Stimulated activated CD4-positive, alpha-beta T cell treated with anti-CD3 and anti-CD28 coated beads, Interleukin-12 subunit alpha, Interleukin-12 subunit beta, amount 100 ng/mL, for 48 hours (primary cell): ENCODE data around the gene PRM2.

Source experiments
- DNase-seq, 3 donors: peaks; one replicate each; pipeline ENCODE4 v3.0.0-alpha.2; 2020; ENCODE audit warnings: low read depth in 2 of 3, low spot score in 1 of 3

PRM2 gene

DNA sequence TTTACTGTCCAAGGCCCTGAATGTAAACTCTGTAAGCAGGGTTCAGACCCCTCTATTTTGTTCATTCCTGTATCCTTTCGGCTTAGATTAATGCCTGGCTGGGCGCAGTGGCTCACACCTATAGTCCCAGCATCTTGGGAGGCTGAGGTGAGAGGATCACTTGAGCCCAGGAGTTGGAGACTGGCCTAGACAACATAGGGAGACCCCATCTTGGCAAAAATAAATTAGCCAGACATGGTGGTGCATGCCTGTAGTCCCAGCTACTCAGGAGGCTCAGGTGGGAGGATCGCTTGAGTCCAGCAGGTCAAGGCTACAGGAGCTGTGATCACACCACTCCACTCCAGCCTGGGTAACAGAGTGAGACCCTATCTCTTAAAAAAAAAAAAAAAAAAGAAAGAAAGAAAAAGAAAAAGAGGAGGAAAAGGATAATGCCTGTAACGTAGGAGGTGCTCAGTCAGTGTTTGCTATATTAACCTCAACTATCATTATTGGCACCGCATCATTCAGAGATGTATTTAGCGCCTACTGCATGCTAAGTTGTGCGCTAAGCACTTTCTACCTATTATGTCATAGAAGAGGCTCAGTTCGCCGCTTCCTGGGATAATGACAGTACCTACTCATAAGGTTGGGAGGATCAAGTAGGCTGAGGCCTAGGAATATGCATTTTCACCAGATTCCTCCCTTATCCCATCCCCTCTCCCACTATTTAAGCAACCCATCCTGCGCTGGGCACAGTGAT, 25.3 kb downstream of the PRM2 start:
- no peak for DNase-seq

DNA sequence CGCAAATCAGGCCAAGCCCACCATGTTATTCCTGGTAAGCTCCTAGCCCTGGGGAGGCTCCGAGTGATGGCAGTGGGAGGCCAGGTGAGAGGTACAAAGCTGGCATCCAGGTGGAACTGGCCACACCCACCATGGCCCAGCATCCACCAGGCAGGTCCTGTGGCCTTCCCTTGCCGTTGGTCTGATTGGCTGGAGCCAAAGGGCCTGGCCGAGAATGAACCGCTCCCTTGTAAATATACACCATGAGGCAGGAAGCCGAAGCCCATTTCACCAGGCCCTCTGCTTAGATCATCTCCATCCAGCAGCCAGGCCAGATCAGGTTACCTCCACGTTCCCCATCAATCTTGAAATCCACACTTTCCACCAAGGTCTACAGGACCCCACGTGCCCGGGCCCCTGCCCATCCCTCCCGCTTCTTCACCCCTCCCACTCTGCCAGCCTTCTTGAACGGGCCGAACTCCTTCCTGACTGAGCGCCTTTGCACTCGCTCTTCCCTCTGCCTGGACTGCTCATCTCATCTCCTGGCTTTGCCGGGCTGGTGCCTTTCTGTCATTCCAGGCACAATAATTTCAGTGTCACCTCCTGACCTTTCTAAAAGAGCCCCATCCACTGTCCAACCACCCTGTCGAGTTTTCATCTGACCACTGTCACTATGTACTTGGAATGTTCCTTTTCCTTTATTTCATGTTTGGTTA, 26.0 kb downstream of the PRM2 start:
- DNase-seq: no peak

DNA sequence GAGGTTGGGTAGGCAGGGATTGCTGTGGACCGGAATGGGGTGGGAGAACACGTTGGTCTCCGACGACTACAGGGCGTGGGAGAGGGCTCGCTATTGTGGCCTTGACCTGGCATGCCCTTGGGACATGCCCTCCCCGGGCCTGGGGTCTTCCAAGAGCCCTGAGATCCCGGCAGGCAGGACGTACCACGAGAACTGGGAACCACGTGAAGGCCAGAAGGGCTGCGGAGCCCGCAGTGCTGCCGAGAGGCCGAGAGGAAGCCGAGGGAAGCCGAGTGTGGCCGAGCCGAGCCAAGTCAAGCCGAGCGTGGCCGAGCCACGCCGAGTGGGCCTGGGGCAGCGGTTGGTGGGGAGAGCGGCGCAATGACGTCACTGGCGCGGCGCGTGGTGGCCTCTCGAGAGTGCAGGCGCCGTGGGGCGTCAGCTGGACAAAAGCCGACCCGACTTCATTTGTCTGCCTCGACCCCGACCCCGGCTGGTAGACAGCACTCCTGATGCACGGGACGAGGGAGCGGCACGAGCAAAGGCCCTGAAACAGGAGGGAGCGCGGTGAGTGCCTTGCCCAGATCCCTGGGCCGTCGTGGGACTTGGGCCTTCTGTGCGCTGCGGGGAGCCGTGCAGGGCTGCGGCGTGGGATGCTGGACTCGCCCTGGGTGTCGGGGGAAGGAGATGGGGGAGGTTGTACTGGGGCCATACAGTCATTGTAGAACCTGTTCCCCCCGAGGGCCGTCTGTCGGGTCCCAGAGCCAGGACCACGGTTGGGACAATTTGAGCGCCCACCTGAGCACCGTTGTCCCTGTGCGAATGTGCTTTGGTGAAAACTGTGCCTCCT, 26.8 kb downstream of the PRM2 start:
- no peak for DNase-seq

DNA sequence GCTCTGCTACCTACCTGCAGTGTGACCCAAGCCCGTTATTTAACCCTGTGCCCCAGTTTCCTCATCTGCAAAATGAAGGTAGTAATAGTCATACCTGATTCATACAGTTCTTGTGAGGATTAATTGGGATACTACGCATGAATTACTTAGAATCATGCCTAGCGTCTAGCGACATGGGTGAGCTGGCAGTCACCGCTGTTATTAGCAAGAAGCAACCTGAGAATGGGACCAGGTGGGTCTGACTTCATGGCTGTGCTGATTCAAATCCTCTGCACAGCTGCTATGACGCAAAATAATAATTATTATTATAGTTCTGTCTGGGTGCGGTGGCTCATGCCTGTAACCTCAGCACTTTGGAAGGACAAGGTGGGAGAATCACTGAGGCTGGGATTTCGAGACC, 28.1 kb downstream of the PRM2 start:
- peak in 1 of 3 donors; percentile 33 for DNase-seq

DNA sequence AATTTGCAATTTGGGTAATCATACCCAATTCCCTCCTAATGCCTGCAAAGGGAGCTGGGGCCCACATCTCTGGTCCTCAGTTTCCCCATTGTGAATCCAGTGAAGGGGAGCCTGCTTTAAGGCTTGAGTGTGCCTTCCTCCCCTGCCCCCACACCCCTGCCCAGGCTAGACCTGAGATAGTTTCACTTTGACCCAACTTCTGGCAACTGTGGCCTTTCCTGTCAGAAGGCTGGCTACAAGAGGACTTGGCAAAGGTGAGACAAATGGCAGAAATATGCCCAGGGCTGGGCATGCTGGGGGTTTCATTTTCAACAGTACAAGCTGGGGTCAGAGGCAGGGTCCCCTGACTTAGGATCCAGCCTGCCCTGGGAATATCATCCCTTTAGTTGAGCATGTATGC, 30.3 kb downstream of the PRM2 start:
- DNase-seq: no peak

DNA sequence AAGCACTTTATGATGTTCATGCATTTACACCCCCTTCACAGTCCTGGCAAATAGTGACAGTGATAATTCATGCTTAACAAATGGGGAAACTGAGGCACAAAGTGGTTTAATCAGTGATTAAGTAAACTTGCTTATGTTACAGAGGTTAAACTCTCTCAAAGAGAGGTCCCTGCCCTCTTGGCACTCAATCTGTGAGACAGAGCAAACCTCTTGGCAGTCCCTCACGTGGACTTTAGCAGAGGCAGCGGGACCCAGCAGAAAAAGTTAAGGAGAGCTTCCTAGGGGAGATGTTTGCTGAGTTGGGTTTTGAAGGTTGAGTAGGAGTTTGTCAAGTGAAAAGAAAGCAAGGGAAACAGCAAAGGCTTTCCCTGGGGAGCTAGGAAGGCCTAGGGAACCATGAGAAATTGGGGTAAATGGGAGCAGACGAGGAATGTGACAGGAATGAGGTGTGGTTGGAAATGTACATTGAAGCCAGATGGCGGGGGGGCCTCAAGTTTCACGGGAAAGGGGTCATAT, 31.0 kb downstream of the PRM2 start:
- no peak for DNase-seq

DNA sequence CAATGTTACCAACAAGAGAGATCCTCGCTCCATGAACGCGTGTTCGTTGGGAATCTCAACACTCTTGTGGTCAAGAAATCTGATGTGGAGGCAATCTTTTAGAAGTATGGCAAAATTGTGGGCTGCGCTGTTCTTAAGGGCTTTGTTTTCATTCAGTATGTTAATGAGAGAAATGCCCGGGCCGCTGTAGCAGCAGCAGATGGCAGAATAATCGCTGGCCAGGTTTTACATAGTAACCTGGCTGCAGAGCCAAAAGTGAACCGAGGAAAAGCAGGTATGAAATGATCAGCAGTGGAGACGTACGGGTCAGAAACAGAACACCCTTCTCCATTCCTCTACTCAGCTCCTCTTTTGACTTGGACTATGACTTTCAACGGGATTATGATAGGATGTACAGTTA, 33.6 kb downstream of the PRM2 start:
- DNase-seq: no peak

DNA sequence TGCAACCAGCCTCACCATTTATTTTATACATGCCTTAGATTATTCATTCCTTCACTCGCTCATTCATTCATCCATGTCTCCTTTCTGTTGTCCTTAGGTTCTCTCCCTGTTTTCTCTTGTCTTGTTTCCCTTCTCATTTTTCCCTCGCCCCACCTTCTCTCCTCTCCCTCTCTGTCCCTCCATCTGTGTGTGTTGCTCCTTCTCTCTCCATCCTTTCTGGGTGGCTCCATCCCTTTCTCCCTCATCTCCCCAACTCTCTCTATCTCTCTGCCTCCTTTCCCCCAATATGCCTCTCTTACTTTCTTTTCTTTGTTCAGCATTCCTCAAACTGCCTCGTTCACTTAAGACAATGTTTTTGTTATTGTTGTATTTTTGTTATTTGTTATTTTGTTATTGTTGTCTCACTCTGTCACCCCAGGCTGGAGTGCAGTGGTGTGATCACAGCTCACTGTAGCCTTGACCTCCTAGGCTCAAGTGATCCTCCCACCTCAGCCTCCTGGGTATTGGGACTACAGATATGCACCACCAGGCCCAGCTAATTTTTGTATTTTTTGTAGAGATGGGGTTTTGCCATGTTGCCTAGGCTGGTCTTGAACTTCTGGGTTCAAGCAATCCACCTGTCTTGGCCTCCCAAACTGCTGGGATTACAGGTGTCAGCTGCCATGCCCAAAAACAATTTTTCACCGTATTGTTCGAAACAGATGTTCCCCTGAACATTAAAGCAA, 34.6 kb downstream of the PRM2 start:
- DNase-seq: no peak

DNA sequence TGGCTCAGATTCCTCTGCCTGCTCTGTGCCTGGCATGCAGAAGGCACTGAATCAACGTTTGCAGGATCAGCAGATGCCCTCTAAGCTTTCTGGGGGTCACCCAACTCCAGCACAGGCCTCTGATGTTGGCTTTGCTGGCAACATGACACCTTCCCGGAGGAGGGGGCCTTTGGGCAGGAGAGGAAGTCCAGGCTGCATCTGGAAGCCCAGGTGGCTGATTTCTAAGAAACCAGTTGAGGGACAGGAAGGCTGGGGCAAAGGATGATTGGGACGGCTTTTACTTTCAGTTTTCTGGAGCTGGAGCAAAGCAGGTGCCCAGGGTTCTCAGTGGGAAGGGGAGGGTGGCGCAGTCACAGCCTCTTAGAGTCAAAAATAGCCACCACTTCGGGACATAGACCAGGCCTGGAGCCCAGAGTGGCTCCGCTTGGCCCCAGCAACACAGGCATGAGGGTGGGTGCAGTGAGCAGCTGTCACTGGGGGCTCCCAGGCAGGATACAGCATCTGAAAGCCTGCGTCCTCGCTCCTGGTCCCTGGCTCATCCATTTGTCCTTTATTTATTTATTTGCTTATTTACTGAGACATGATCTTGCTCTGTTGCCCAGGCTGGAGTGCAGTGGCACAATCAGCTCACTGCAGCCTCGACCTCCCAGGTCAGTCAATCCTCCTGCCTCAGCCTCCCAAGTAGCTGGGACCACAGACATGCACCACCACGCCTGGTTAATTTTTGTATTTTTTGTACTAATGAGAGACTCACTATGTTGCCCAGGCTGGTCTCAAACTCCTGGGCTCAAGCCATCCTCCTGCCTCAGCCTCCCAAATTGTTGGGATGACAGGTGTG, 35.4 kb downstream of the PRM2 start:
- no peak for DNase-seq

DNA sequence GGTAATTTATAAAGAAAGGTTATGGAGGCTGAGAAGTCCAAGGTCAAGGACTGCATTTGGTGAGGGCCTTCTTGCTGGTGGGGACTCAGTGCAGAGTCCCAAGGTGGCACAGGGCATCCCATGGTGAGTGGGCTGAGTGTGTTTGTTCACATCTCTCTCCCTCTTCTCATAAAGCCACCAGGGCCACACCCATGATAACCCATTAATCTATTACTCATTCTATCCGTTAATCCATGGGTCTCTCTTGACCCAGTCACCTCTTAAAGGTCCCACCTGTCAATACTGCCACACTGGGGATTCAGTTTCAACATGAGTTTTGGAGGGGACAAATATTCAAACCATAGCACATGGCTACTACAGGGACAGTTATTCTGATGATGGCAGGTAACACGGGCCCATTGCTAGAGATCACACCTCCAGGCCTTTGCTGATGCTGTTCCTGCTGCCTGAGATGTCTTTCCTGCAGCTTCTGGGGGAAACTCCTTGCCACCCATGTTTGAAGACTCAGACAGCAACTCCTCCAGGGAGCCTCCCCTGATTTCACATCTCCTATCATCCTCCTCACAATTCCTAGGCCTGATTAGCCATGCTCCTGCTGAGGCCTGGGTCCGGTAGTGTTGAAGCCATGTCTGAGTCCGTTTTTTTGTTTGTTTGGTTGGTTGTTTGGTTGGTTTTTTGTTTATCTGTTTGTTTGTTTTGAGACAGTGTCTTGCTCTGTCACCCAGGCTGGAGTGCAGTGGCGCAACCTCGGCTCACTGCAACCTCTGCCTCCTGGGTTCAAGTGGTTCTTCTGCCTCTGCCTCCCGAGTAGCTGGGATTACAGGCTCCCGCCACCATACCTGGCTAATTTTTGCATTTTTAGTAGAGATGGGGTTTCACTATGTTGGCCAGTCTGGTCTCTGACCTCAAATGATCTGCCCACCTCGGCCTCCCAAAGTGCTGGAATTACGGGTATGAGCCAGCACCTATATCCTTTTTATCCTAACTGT, 36.3 kb downstream of the PRM2 start:
- DNase-seq: no peak

DNA sequence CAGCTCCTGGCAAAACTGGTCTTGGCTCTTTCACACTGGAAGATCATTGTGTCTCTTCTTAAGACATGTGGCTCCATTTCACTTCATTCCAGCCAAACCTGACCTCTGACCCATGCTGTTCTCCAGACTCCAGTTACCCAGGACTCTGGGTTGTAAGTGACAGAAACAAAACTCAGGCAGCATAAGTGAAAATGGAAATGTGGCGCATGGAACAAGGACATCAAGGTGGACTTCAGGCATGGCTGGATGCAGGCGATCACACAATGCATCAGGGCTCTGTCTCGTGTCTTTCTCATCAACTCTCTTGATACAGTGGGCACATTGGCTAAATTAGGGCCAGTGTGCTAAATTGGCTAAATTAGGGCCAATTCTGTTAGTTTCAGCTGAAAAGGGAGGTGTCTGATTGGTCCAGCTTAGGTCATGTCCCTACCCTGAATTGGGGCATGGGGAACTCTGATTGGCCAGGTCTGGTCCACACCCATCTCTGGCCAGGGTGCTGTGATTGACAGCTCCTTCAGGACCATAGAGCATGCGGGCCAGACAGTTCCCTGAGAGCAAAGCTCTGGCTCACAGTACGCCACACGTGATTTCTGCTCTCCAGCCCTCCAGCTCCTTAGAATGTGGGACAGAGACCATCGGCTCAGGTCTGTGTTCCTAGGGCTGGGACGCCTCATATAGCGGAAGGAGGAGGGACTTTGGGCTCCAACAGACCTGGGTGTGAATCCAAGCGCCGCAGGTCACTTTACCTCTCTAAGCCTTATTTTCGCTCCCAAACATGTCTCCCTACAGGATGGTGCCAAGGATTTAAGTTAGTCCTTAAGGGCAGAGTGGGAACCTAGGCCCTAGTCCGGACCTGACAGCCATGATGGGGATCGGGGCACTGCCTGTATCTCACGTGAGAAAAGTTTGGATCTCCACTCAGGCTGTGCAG, 37.7 kb downstream of the PRM2 start:
- no peak for DNase-seq

DNA sequence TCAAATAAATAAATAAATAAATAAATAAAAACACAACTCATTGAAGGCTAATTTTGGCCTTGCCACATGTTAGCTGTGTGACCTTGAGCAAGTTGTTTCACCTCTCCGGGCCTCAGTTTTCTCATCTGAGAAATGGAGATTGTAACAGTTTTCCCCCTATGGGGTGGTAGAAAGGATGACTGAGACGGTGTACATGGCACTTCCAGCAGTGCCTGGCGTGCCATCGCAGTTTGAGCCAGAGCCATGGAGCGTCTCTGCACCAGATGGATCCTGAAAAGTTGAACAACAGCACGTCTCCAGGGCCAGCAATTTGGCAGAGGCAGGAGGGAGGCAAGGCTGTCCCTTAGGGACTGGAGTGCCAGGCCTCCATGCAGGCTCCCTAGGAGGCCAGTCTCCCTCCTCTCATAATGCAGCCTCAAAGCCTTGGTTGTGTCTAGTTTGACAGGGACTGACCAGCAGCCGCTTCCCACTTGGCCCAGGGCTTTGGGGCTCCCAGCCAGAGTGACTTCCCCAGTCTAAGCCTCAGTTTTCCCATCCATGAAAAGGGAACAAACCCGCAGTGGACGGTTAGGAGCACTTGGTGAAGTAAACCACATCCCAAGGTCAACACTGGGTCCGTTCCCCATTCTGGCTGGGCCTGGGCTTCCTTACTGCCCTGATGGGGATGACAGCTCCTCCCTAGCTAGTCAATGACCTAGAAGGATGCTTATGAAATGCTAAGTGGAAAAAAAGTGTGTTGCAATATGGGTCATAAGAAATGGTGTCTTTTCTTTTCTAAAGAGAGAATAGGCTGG, 39.6 kb downstream of the PRM2 start:
- DNase-seq: no peak

DNA sequence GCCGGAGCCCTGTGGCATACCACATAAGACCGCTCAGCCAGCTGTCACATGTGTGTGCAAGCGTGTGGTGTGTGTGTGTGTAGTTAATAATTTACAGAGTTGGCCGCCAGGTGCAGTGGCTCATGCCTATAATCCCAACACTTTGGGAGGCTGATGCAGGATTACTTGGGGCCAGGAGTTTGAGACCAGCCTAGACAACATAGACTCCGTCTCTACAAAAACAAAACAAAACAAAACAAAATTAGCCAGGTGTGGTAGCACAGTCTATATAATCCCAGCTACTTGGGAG, 40.6 kb downstream of the PRM2 start:
- DNase-seq: no peak

DNA sequence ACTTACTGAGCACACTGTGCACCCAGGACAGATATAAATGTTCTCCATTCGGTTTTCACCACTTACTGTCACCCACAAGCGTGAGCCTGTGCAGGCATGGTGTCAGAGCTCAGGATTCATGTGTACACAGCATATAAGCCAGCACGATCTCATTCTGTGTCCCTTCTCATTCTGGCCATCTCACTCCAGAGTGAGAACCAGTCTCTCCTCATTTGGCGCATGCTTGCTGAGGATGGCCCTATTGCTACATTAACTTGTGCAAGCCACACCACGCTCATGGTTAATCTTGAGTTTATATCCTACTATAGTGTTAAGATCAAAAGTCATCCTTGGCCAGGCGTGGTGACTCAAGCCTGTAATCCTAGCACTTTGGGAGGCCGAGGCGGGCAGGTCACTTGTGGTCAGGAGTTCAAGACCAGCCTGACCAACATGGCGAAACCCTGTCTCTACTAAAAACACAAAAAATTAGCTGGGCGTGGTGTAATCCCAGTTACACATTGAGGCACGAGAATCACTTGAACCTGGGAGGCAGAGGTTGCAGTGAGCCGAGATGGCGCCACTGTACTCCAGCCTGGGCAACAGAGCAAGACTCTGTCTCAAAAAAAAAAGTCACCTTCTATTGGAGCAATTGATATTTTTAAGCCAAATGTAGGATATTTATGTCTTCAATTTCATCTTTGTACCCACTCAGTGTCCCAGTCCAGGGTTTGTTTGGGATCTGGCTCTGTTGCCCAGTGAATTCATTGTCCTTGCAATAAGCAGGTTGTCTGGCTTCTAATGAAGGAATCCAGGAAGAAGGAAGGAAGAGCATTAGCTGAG, 41.2 kb downstream of the PRM2 start:
- DNase-seq: no peak

DNA sequence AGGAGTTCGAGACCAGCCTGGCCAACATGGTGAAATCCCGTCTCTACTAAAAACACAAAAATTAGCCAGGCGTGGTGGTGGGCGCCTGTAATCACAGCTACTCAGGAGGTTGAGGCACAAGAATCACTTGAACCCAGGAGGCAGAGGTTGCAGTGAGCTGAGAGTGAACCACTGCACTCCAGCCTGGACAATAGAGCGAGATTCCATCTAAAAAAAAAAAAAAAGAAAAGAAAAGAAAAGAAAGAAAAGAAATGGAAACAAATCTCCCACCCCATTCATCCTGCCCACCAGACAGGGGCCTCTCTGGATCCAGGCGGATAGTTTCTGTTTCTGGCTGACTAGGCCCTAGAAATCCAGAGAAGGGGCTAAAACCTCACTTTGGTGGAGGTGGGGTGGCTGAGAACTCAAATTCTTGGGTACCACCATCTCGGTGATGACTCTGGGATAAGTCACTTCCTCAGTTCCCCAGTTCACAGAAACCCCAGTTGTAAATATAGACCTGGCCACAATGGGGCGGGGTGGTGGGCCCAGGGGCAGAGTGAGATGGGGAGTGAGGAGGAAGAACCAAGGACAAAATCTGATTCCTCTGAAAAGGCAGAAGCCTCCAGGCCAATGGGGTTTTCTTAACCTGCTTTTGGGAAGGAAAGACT, 42.4 kb downstream of the PRM2 start:
- DNase-seq: peak; percentile 74 to 81 (median 77)
